Activated CD4-positive, alpha-beta T cell treated with anti-CD3 and anti-CD28 coated beads, Interleukin-2, amount 10 ng/mL, durations not matched to agents 7 days and 5 days (primary cell): Measurements from ENCODE around the gene SYT17. TPM values are rescaled to one million over a fixed set of nuclear protein-coding genes. Genes with fewer than 3 reads are reported as not detected.

Experiments
- CTCF ChIA-PET: fragments of 350-600 bp; sonication (Branson Sonifier 250); formaldehyde crosslinking; loops from one replicate; lab custom pipeline; 2021; ENCODE audit warnings: antibody characterized with exemption; lab: Charles Lee
- POLR2A ChIA-PET: fragments of 350-600 bp; sonication (Branson Sonifier 250); formaldehyde crosslinking; loops from one replicate; lab custom pipeline; 2021; ENCODE audit warnings: antibody characterized with exemption; lab: Charles Lee
- DNase-seq: peaks from one replicate; pipeline ENCODE4 v3.0.0-alpha.2; 2020
- H3K27ac Mint-ChIP-seq: one replicate; pipeline ENCODE4 v1.8.0; 2021; ENCODE audit warnings: mild to moderate bottlenecking, moderate library complexity, mixed read lengths
- H3K27me3 Mint-ChIP-seq: one replicate; pipeline ENCODE4 v1.8.0; 2021; ENCODE audit warnings: mixed read lengths
- H3K36me3 Mint-ChIP-seq: one replicate; pipeline ENCODE4 v1.8.0; 2021; ENCODE audit warnings: low read depth, mixed read lengths
- H3K4me1 Mint-ChIP-seq: one replicate; pipeline ENCODE4 v1.8.0; 2021; ENCODE audit warnings: mixed read lengths
- H3K4me3 Mint-ChIP-seq: one replicate; pipeline ENCODE4 v1.8.0; 2021; ENCODE audit warnings: mild to moderate bottlenecking, moderate library complexity, mixed read lengths
- H3K9me3 Mint-ChIP-seq: one replicate; pipeline ENCODE4 v1.8.0; 2021; ENCODE audit warnings: mixed read lengths
- total RNA-seq, 2 experiments: library from RNA; stranded (reverse); gene quantifications; one replicate each; pipeline ENCODE4 v1.2.3, GENCODE V29; 2021

SYT17 gene, protein sequence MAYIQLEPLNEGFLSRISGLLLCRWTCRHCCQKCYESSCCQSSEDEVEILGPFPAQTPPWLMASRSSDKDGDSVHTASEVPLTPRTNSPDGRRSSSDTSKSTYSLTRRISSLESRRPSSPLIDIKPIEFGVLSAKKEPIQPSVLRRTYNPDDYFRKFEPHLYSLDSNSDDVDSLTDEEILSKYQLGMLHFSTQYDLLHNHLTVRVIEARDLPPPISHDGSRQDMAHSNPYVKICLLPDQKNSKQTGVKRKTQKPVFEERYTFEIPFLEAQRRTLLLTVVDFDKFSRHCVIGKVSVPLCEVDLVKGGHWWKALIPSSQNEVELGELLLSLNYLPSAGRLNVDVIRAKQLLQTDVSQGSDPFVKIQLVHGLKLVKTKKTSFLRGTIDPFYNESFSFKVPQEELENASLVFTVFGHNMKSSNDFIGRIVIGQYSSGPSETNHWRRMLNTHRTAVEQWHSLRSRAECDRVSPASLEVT
- total RNA-seq, result not detected

DNA sequence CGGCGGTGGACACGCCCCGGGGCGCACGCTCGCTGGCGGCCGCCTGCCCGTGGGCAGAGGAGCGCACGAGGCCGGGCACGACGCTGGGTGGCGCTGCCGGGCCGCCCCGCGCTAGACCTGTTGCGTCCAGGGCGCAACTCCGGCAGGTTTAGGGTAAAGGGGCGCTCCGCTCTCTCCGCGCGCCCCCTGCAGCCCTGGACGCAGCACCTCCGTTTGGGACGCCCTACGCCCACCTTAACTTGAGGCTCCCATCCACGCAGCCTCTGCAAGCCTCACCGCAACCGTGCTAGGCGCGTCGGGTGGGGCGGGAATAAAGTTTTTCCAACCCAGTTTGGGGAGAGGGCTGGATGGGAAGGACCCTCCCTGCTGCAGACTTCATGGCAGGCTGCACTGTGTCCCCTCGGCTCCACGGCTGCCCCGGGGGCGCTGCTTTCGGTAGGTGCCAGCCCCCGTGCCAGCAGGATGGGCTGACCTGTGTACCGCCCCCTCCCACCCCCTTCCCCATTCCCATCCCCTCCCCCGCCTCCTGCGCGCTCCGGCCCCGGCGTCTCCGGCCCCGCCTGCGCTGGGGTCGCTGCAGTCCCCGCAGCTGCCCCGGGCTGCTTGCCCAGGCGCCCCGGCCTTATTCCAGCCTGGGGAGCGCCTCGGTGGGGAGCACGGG is at the start of gene SYT17:
TSS of gene SYT17 (plus strand) at position 531 of the 661 bp plus-strand sequence. CDS start 407 bp downstream, outside the sequence.
- CTCF ChIA-PET, result no interaction called here
- no peaks in the 10 kb centered on the region for H3K4me1 Mint-ChIP-seq
- H3K27me3 Mint-ChIP-seq, result peaks cover 26% of the 10 kb centered on the region
- H3K36me3 Mint-ChIP-seq, result no peaks in the 10 kb centered on the region
- POLR2A ChIA-PET, result no interaction called here
- DNase-seq, result peak; percentile 14
- H3K27ac Mint-ChIP-seq, result no peak within 1 kb of the TSS
- H3K4me3 Mint-ChIP-seq, result no peak within 1 kb of the TSS
- H3K9me3 Mint-ChIP-seq, result peaks cover 5% of the 10 kb centered on the region

DNA sequence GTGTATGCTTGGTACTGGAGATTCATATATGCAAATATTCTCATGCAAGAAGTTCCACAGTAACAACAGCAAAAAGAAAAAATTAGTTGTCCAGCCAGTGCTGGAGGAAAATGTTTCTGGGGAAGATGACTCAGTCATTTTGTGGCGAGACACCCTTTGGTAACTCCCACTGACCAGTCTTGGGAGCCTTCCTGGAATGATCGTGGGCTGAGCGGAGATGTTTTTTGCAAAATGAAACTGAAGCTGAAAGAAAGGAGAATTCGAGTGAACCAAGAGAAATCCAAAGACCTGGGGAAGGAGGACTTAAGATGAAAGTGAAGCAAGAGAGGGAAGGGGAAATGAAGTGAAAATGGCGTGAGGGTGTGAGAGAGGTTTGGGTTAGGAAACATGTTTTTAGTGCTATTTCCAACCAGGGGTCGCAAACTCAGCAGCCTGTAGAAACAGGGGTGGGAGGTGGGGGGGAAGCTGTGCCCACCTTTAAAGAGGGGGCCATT is 49.1 kb upstream of the SYT17 start:
- POLR2A ChIA-PET, result no interaction called here
- DNase-seq, result no peak
- Mint-ChIP-seq H3K27me3 (peaks cover 11% of the 10 kb centered on the region), H3K4me3 (peak overlapping the region; percentile 55), H3K36me3 (no peaks in the 10 kb centered on the region), H3K4me1 (peaks cover 22% of the 10 kb centered on the region), H3K9me3 (no peaks in the 10 kb centered on the region), H3K27ac (peak overlapping the region; percentile 78)
- CTCF ChIA-PET, result interaction anchor here (0.7 to 1.5 kb wide), 5 partner anchors 10 to 52 kb away, joined by 3 to 4 read pairs (median 3); partner anchors contain the start of gene COQ7

DNA sequence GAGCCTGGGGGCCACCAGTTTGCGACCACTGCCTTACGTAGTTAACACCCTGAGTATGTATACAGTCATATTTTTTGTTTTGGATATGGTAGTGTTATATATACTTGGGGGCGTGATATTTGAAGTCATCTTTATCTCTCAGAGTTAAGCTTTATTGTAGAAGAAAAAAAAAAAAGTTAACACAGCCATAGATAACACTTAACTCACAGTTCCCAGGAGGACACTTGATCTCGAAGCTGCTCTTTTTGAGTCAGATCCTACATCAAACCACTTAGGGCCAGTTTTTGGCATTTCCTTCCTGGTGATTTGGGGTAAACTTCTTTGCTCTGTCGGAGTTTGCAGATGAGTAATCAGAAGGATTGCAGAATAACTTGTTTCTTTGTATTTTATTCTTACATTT is 48.5 kb upstream of the SYT17 start:
- ChIA-PET CTCF (interaction anchor here (0.6 to 1.5 kb wide), 6 partner anchors 10 to 1257 kb away, joined by 3 to 4 read pairs (median 4); no protein-coding TSS in a partner anchor), POLR2A (no interaction called here)
- Mint-ChIP-seq H3K36me3 (no peaks in the 10 kb centered on the region), H3K27ac (peak overlapping the region; percentile 54), H3K27me3 (peaks cover 10% of the 10 kb centered on the region), H3K9me3 (peaks cover 2% of the 10 kb centered on the region), H3K4me3 (peak overlapping the region; percentile 40), H3K4me1 (peaks cover 22% of the 10 kb centered on the region)
- DNase-seq, result no peak

DNA sequence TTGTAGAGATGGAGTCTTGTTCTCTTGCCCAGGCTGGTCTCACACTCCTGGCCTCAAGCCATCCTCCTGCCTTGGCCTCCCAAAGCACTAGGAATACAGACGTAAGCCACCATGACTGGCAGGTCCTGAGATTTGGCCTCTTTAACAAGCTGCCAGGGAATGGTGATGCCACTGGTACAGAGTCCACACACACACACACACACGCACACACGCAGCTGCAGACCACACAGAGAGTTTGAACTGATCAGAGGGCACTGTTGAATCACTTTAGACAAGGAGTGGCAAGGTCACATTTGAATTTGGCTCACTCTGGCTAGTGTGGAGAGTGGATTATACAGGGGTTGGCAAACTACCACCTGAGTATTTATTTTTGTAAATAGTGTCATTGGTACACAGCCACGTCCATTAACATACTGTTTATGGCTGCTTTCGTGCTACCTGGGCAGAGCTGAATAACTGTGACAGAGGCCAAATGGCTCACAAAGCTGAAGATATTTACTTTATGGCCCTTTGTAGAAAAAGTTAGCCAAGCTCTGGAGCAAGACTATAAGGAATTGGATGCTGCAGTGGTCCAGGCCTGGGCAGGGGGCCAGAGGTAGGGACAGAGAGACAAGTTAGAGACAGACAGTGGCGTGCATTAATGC is 44.4 kb upstream of the SYT17 start:
- Mint-ChIP-seq H3K4me3 (no peak overlapping the region), H3K27ac (no peak overlapping the region), H3K9me3 (peaks cover 2% of the 10 kb centered on the region), H3K4me1 (peaks cover 23% of the 10 kb centered on the region), H3K27me3 (no peaks in the 10 kb centered on the region), H3K36me3 (no peaks in the 10 kb centered on the region)
- ChIA-PET POLR2A (no interaction called here), CTCF (interaction anchor here (0.6 to 1.8 kb wide), 3 partner anchors 7 to 1650 kb away, joined by 3 to 6 read pairs (median 3); no protein-coding TSS in a partner anchor)
- DNase-seq, result no peak

DNA sequence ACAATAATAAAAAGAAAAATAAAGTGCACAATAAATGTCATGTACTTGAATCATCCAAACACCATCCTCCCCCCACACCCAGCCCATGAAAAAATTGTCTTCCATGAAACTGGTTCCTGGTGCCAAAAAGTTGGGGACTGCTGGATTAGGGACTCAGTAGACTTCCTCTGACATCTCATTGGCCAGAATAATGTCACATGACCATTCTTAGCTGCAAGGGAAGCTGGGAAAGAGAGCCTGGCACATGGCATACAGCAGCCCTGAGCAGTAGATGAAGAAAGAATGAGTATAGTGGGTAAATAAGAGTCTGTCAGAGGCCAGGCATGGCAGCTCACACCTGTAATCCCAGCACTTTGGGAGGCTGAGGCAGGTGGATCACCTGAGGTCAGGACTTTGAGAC is 41.7 kb upstream of the SYT17 start:
- CTCF ChIA-PET, result interaction anchor here (0.5 kb wide), 1 partner anchor 14 kb away, joined by 3 read pairs; no protein-coding TSS in a partner anchor
- no peak overlapping the region for H3K4me3 Mint-ChIP-seq
- H3K4me1 Mint-ChIP-seq, result peaks cover 32% of the 10 kb centered on the region
- POLR2A ChIA-PET, result no interaction called here
- H3K27me3 Mint-ChIP-seq, result no peaks in the 10 kb centered on the region
- peaks cover 5% of the 10 kb centered on the region for H3K9me3 Mint-ChIP-seq
- H3K27ac Mint-ChIP-seq, result no peak overlapping the region
- DNase-seq, result no peak
- H3K36me3 Mint-ChIP-seq, result no peaks in the 10 kb centered on the region

DNA sequence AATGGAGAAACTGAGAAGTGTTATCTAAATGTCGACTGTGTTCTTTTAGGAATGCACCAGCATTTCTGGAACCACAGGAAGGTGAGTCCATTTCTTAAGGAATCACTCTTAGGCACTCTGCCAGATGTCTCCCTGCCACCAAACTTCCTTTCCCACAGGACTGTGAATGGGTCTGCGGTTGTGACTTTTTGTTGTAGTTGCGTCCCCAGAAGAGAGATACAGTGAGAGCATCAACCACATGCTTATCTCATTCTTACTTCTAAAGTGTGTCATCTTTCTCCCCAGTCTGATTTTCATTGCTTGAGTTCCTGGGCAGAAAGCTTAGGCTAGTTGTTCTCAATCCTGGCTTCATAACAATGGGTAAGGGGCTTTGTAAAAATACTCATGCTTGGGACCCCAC is 40.8 kb upstream of the SYT17 start:
- Mint-ChIP-seq H3K4me1 (peaks cover 33% of the 10 kb centered on the region), H3K27me3 (no peaks in the 10 kb centered on the region), H3K4me3 (no peak overlapping the region), H3K36me3 (no peaks in the 10 kb centered on the region), H3K9me3 (peaks cover 5% of the 10 kb centered on the region), H3K27ac (peak overlapping the region; percentile 37)
- POLR2A ChIA-PET, result no interaction called here
- CTCF ChIA-PET, result interaction anchor here (0.9 kb wide), 1 partner anchor 13 kb away, joined by 3 read pairs; the partner anchor contains the start of gene ITPRIPL2
- DNase-seq, result no peak

DNA sequence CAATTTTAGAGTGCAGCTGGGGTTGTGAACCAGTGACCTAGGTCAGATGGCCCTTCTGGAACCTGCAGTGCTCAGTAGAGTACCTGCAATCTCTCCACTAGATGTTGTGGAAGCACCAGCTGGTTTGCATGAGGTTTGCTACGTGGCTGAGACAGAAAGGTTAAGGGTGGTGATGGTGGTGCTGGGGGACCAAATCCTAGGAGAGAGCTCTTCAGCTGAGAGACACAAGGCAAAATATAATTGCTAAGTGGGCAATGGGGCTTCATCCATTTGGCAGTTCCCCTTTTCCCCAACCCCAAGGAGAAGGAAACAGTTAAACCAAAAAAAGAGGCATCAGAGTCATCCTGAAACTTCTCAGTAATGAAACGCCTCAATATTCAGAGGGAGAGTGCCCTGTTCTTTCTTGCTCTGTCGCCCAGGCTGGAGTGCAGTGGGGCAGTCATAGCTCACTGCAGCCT is 40.3 kb upstream of the SYT17 start:
- no peaks in the 10 kb centered on the region for H3K36me3 Mint-ChIP-seq
- no peak for DNase-seq
- ChIA-PET POLR2A (no interaction called here), CTCF (interaction anchor here (0.9 kb wide), 1 partner anchor 14 kb away, joined by 3 read pairs; the partner anchor contains the start of gene ITPRIPL2)
- H3K27me3 Mint-ChIP-seq, result no peaks in the 10 kb centered on the region
- H3K4me1 Mint-ChIP-seq, result peaks cover 33% of the 10 kb centered on the region
- H3K9me3 Mint-ChIP-seq, result peaks cover 5% of the 10 kb centered on the region
- H3K27ac Mint-ChIP-seq, result peak overlapping the region; percentile 37
- H3K4me3 Mint-ChIP-seq, result no peak overlapping the region

DNA sequence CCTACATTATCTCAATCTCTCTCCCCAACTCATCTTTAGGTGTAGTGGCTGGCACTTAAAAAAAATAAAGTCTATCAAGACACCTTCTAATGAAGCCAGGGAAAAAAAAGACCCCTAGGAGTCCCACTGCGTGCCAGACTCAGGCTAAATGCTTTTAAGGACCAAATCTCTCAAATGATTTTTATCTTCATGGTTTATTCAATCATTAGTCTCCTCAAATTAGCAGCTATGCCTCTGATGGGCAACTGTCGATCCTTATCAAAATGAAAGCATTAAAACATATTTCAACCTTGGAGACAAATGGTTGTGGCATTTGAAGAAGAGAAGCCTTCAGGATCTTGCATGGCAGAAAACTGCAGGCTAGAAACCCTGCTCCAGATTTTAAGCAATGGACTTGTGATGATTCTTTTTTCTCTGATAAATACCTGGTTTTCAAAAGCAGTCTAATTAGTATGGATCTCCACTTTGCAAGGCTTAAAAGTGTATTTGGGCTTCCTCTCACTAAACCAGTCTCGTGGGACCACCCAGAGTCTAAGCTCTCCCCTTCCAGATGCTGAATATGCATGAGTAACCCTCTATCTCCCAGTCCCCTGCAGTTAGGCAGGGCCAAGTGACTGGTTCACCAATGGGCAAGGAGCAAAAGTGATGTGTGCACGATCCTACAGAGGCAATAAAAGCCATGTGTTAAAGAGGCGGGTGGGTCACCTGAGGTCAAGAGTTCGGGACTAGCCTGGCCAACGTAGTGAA is 39.4 kb upstream of the SYT17 start:
- peaks cover 33% of the 10 kb centered on the region for H3K4me1 Mint-ChIP-seq
- no peak overlapping the region for H3K27ac Mint-ChIP-seq
- POLR2A ChIA-PET, result no interaction called here
- CTCF ChIA-PET, result no interaction called here
- H3K4me3 Mint-ChIP-seq, result no peak overlapping the region
- no peak for DNase-seq
- H3K9me3 Mint-ChIP-seq, result peaks cover 5% of the 10 kb centered on the region
- H3K36me3 Mint-ChIP-seq, result no peaks in the 10 kb centered on the region
- no peaks in the 10 kb centered on the region for H3K27me3 Mint-ChIP-seq

DNA sequence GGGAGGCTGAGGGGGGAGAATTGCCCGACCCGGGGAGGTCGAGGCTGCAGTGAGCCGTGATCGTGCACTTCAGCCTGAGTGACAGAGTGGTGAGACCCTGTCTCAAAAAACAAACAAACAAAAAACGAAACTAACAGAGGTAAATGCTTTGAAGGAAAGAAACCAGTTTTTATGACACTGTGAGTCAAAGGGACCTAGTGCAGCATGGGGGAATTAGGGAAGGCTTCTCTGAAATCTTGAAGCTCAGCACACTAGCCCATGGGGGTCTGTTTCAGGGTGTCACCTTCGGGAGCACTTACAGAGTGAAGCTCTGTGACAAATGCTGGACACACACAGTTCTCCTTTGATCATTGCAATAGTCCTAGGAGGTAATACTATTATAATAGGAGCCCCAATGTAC is 37.7 kb upstream of the SYT17 start:
- Mint-ChIP-seq H3K36me3 (no peaks in the 10 kb centered on the region), H3K27me3 (no peaks in the 10 kb centered on the region), H3K4me1 (peaks cover 33% of the 10 kb centered on the region), H3K9me3 (peaks cover 3% of the 10 kb centered on the region), H3K27ac (peak overlapping the region; percentile 70), H3K4me3 (no peak overlapping the region)
- CTCF ChIA-PET, result interaction anchor here (1.1 to 1.6 kb wide), 4 partner anchors 13 to 22 kb away, joined by 3 to 6 read pairs (median 4); partner anchors contain the start of gene ITPRIPL2
- POLR2A ChIA-PET, result no interaction called here
- DNase-seq, result no peak

DNA sequence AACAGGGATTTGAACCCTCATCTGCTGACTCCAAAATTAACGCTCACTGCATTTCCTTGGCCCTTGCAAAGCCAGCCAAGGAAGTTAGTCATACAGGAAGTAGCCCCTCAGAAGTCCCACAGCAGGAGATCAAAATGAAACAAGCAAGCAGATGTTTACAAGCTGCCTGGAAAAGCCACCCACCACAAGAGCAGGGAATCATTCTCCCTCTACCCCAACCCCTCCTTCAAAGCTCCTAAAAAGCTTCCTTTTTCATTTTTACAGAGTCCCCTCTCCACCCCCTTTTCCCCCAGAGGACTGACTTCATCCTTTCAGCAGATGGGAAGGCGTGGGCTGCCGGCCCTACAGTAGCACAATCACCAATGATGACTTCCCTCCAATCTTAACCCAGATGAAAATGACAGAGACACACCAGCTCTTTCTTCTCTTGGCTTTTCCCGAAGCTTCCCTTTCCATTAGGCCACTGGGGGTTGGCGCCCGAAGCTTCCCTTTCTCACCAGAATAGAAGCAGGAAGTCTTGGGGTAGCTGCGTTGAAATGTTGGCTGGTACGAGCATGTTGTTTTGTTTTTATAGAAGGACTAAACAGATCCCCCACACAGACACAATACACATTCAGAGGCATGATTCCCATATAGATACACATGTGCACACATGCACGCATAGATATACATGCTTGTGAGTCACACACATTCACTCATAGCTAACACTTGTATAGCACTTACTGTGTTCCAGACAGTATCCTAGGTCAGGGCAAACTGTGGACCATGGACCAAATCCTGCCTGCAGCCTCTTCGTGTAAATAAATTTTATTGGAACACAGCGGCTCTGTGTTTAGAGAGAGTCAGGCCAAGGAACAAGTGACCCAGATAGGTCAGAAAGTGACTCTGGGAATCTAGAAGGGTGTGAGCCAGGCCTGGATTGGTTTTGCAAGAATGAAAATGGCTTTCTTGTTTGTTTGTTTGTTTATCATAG is 36.9 kb upstream of the SYT17 start:
- H3K27ac Mint-ChIP-seq, result peak overlapping the region; percentile 70
- H3K27me3 Mint-ChIP-seq, result no peaks in the 10 kb centered on the region
- CTCF ChIA-PET, result interaction anchor here (0.7 to 1.6 kb wide), 6 partner anchors 8 to 22 kb away, joined by 3 to 6 read pairs (median 4); partner anchors contain the start of gene ITPRIPL2
- H3K4me3 Mint-ChIP-seq, result no peak overlapping the region
- peaks cover 33% of the 10 kb centered on the region for H3K4me1 Mint-ChIP-seq
- H3K36me3 Mint-ChIP-seq, result no peaks in the 10 kb centered on the region
- DNase-seq, result no peak
- peaks cover 3% of the 10 kb centered on the region for H3K9me3 Mint-ChIP-seq
- POLR2A ChIA-PET, result no interaction called here

DNA sequence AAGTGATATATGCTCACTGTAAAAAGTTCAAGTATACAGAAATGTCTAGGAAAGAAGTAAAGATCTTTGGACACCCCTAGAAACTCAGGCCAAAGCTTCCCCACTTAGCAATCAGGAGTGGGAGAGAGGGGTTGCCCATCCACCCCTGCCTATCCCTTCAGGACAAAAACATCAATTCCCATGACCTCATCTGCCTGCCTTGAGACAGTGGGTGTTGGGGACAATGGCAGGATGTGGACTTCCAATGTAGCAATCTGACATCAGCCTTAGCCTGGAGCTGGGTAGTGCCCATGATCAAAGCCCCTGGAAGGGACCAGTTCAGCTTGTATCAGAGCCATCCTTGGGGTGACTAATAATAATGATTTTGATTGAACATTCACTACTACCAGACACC is 36.2 kb upstream of the SYT17 start:
- Mint-ChIP-seq H3K9me3 (peaks cover 3% of the 10 kb centered on the region), H3K4me3 (no peak overlapping the region), H3K4me1 (peaks cover 33% of the 10 kb centered on the region), H3K27ac (no peak overlapping the region), H3K36me3 (no peaks in the 10 kb centered on the region), H3K27me3 (peaks cover under 1% of the 10 kb centered on the region)
- DNase-seq, result no peak
- CTCF ChIA-PET, result interaction anchor here (0.6 to 1.6 kb wide), 4 partner anchors 13 to 386 kb away, joined by 3 to 4 read pairs (median 4); no protein-coding TSS in a partner anchor
- POLR2A ChIA-PET, result no interaction called here
